GM18870 (cell line): ENCODE results near the gene WHRN.
A peak's percentile ranks its signal among the peaks of the same experiment; 100 is the strongest.

Experiments
- ATAC-seq: cut with Tn5 transposase; IDR thresholded peaks from one replicate; pipeline ENCODE4 v1.9.1; 2021; ENCODE audit warnings: moderate library complexity; ENCODE audit not compliant: unreplicated experiment

Gene WHRN

GRCh38 chr9:114450833-114451706 is 54.2 kb downstream of the WHRN start:
- peak; percentile 52 for ATAC-seq

- ATAC-seq = no peak
Measured at GRCh38 chr9:114450181-114450580, 55.1 kb downstream of the WHRN start.

- ATAC-seq = no peak
Measured at GRCh38 chr9:114449236-114449635, 56.0 kb downstream of the WHRN start.

GRCh38 chr9:114448706-114449105 is 56.6 kb downstream of the WHRN start:
- ATAC-seq = no peak

GRCh38 chr9:114446672-114447450 is 58.4 kb downstream of the WHRN start:
- no peak for ATAC-seq

GRCh38 chr9:114446036-114446435 is 59.2 kb downstream of the WHRN start:
- ATAC-seq = no peak

GRCh38 chr9:114445616-114446015 is 59.7 kb downstream of the WHRN start:
- ATAC-seq = no peak

GRCh38 chr9:114442022-114442421 is 63.3 kb downstream of the WHRN start:
- ATAC-seq = no peak

- ATAC-seq = no peak
Measured at GRCh38 chr9:114437401-114437893, 67.8 kb downstream of the WHRN start.

- no peak for ATAC-seq
Measured at GRCh38 chr9:114434878-114435311, 70.4 kb downstream of the WHRN start.

- no peak for ATAC-seq
Measured at GRCh38 chr9:114433720-114434255, 71.5 kb downstream of the WHRN start.

GRCh38 chr9:114433086-114433485 is 72.2 kb downstream of the WHRN start:
- no peak for ATAC-seq

- ATAC-seq = no peak
Measured at GRCh38 chr9:114432323-114433067, 72.8 kb downstream of the WHRN start.

GRCh38 chr9:114431770-114432169 is 73.5 kb downstream of the WHRN start:
- ATAC-seq = no peak

- ATAC-seq = no peak
Measured at GRCh38 chr9:114431003-114431402, 74.3 kb downstream of the WHRN start.

- no peak for ATAC-seq
Measured at GRCh38 chr9:114430457-114430856, 74.8 kb downstream of the WHRN start.

GRCh38 chr9:114429488-114429887 is 75.8 kb downstream of the WHRN start:
- ATAC-seq = no peak

- ATAC-seq = no peak
Measured at GRCh38 chr9:114428466-114428865, 76.8 kb downstream of the WHRN start.

GRCh38 chr9:114427644-114428043 is 77.6 kb downstream of the WHRN start:
- ATAC-seq = no peak

GRCh38 chr9:114426046-114426948 is 79.0 kb downstream of the WHRN start:
- no peak for ATAC-seq
